ENCODE data around the gene CALML5.
"Not testable (repeated sequence)": the region's sequence is repeated elsewhere in the genome, so short reads cannot be mapped to it uniquely, and the experiment has no call there.

Gene CALML5

DNA sequence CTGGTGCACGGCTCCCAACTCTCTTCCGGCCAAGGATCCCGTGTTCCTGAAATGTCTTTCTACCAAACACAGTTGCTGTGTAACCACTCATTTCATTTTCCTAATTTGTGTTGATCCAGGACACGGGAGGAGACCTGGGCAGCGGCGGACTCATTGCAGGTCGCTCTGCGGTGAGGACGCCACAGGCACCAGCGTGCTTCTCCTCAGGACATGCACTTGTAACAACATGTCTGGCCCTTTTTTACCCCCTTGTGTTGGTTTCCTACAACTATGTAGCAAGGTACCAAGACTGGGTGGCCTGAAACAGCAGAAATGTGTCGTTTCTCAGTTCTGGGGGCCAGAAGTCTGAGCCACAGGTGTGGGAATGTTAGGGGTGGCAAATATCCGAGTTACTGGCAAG lies 18.2 kb downstream of the CALML5 start:
- DNase-seq (ENCODE audit: low spot score), result no peak

DNA sequence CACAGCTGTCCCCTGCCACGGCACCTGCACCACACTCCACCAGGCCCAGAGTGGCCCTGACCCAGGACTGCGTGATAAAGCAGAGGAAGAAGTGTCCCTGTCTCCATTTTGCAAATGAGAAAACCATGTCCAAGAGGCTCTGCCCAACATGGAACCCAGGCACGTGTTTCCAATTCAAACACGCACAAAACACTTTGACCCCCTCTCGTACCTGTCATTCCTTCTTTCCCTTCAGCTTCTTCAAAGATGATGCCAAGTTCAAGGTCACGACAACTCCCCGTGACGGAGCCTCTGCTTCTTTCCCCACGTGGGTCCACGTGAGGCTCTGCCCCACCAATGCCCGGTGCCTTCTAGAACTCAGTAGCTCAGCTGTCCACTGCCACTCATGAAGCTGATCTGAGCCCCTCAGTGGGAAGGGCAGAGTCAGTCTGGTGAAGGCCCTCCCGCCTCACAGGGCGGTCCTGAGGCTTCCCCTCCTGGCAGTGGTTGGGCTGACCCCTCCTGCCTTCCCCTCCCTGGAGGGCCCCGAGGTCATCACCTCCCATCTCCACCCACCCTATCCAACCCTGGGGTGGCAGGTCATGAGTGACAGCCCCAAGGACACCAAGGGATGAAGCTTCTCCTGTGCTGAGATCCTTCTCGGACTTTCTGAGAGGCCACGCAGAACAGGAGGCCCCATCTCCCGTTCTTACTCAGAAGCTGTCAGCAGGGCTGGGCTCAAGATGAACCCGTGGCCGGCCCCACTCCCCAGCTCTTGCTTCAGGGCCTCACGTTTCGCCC lies 19.0 kb downstream of the CALML5 start:
- no peak for DNase-seq (ENCODE audit: low spot score)

DNA sequence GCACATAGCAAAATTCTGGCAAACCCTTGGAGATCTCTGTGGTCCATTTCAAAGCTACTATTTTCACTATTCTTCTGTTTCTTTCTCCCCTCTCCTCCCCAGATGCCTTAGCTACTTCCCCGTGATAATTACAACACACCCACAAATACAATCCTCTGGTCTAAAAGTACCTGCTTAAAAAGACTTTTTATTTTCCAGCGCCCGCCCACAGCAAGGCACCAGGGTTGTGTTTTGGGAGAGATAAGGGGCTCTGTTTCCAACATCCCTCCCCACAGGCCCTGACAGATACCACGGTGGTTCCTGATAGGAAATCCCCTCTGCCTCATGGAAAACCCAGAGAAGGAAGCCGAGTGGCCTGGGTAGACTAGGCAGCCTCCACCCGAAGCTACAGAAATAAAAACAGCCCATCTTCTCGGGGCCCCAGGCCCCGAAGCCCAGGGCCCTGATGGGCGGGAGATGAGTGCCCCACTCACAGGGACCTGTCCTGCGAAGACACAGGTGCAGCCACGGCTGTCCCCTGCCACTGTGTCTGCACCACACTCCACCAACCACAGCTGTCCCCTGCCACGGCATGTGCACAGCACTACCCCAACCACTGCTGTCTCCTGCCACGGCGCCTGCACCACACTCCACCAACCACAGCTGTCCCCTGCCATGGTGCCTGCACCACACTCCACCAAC lies 19.7 kb downstream of the CALML5 start:
- no peak for DNase-seq (ENCODE audit: low spot score)

DNA sequence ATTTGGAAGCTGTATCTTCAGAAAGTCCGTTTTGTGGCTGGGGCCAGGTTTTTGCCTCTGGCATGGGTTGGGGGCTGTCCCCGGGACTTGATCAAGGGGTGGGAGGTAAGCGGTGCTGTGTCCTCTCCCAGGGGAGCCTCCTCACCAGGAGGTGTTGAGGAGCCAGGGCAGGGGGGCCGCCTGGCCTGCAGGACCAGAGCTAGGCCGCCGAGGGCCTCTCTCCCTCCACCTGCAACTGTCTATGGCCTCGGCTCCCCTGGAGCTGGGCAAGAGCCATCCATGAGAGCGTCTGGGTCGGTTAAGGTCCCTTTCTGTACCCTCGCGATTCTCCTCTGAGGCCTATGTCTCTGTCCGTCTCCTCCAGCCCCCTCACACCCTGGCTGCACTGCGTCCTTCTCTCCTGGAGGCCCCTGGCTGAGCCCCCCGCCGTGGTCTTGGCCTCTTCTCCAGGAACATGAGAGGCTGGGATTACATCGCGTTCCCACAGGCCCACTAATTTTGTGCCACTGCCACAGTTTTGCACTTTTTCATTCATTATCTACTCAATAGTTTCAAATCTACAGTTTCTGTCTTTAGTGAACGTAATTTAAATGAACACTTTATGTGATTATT lies 20.6 kb downstream of the CALML5 start:
- no peak for DNase-seq (ENCODE audit: low spot score)

DNA sequence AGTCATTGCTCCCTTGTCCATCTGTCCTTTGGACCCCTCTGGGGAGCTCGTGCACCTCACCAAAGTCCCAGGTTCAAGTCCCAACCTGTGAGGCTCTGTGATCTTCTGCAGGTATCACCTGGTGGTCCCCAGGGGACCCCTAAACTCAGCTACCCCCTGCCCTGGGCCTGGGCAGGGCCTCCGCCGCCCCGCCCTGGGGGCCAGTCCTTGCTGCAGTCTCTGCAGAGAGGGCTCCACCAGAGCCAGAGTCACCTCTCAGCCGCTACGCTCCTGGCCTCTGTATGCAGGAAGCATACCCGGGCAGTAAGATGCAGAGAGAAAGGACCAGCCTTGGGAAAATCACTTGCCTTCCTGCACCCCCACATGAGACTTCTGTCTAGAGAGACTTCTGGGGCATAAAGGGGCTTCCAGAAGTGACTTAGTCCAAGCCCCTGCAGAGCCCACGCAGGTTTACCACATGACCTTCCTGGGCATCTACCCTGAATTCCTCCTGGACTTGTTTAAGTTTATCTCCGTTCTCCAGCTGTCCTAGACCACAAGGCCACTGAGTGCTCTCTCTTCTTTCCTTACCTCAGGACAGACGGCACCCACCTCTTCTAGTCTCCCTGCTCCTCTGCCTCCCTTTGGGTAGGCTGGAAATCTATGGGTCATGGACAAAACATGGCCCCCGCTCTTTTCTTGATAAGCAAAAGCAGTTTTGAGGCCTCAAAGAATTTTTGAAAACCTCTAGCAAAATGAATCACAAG lies 21.2 kb downstream of the CALML5 start:
- no peak for DNase-seq (ENCODE audit: low spot score)

DNA sequence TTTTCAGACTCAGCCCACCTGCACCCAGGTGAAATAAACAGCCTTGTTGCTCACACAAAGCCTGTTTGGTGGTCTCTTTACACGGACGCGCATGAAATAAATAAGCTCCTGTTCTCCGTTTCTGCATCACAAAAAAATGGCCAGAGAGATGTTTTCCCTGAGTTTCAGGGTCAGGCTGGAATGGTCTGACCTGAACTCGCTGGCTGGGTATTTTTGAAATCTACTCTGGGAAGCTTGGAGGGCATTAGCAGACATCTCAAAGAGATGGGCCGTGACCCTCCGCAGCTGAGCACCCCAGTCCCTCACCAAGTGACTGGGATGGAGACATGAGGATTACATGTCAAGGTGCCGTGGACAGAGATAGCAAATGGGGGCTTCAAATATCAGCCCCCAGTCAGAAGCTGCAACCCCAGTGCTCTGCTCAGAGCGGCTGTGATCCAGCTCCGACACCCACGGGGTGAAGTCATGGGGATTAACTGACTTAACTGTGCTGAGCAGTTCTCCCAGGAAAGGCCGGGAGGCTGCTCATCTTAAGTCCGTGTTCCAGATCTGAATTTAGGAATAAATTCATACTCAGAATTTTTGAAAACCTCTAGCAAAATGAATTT lies 22.3 kb downstream of the CALML5 start:
- DNase-seq (ENCODE audit: low spot score), result no peak

DNA sequence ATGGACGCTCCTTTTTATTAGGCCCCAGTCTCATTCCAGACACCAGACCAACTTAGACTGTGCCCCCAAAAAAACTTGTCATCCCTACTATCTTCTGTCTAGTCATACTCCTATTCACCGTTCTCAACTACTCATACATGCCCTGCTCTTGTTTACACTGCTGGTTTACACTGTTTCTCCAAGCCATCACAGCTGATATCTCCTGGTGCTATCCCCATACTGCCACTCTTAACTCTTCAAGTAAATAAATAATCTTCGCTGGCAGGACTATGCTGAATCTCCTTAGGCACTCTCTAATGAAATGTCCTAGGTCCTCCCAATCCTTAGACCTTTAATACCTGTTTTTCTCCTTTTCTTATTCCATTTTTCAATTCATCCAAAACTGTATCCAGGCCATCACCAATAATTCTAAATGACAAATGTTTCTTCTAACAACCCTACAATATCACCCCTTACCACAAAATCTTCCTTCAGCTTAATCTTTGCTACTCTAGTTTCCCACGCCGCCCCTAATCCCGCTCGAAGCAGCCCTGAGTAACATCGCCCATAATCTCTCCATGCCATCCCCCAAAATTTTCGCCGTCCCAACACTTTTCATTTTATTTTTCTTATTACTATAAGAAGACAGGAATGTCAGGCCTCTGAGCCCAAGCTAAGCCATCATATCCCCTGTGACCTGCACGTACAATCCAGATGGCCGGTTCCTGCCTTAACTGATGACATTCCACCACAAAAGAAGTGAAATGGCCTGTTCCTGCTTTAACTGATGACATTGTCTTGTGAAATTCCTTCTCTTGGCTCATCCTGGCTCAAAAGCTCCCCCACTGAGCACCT lies 23.2 kb downstream of the CALML5 start:
- DNase-seq (ENCODE audit: low spot score), result not testable (repeated sequence)

DNA sequence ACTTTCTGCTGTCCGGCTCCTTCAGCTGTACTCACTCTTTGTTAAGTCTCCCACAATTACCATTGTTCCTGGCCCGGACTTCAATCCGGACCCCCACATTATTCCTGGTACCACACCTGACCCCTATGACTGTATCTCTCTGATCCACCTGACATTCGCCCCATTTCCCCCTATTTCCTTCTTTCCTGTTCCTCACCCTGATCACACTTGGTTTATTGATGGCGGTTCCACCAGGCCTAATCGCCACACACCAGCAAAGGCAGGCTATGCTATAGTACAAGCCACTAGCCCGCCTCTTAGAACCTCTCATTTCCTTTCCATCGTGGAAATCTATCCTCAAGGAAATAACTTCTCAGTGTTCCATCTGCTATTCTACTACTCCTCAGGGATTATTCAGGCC lies 24.3 kb downstream of the CALML5 start:
- not testable (repeated sequence) for DNase-seq (ENCODE audit: low spot score)

DNA sequence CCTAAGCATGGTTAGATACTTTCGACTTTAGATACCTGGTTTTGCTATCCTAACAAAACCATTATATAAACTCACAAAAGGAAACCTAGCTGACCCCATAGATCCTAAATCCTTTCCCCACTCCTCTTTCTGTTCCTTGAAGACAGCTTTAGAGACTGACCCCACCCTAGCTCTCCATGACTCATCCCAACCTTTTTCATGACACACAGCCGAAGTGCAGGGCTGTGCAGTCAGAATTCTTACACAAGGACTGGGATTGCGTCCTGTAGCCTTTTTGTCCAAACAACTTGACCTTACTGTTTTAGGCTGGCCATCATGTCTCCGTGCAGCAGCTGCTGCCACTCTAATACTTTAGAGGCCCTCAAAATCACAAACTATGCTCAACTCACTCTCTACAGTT lies 24.7 kb downstream of the CALML5 start:
- DNase-seq (ENCODE audit: low spot score), result not testable (repeated sequence)

DNA sequence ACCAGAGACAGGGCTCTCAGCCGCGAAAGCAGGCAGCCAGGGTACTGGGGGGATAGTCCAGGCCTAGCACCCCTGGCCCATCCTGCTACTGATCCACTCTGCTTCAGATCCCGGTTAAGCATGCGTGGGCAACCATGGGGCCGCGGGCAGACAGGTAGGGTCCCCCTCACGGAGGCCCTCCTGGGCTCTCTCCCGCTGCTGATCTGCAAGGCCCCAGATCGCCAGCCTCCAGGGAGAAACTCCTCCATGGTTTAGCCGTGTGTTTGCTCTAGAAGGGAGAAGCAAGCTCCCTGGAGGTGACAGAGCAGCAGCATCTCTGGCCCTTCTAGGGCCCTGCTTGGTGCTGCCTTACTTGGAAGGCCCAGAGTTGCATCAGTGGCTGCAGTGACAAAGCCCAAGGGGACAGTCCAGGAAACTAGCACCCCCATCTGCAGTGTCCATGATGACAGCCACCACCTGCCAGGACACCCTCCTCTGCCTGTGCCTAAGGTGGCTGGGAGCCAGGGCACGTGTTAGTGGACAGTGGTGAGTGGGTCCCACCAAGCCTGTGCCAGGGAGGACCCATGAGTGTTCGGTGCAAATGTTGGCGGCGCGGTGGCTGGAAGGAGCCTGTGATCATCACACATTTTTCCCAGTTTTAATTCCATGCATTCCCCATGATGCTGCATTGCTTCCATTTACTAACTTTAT lies 29.2 kb downstream of the CALML5 start:
- DNase-seq (ENCODE audit: low spot score), result no peak

DNA sequence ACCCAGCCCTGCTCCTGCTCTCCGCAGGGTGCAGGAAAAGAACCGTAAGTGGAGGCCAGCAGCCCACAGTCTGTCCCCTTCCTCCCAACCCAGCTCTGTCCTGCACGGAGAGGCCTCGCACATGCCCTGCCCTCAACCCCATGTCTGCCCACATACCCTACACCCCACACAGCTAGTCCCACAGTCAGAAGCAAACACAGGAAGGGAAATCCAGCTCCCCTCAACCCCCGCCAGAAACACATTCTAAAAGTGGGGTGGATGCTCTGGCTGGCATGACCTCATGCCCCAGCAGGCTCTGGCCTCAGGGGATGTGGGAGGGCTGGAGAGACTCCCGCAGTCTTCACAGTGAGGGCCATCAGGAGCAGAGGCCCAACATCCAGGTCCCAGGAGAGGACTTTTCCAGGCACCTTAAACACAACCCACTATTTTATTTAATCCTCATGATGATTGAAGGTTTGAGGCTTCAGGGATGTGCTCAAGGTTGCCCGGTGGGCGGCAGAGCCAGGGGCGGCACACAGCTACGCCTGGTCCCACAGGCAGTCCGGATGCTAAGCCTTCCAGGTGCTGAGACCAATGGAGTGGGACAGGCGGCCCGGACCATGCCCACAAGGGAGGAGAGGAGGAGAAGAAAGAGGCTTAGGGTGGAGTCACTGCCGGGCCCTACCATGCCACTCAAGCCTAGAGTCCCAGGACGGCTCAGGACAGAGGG lies 29.9 kb downstream of the CALML5 start:
- DNase-seq (ENCODE audit: low spot score), result no peak

DNA sequence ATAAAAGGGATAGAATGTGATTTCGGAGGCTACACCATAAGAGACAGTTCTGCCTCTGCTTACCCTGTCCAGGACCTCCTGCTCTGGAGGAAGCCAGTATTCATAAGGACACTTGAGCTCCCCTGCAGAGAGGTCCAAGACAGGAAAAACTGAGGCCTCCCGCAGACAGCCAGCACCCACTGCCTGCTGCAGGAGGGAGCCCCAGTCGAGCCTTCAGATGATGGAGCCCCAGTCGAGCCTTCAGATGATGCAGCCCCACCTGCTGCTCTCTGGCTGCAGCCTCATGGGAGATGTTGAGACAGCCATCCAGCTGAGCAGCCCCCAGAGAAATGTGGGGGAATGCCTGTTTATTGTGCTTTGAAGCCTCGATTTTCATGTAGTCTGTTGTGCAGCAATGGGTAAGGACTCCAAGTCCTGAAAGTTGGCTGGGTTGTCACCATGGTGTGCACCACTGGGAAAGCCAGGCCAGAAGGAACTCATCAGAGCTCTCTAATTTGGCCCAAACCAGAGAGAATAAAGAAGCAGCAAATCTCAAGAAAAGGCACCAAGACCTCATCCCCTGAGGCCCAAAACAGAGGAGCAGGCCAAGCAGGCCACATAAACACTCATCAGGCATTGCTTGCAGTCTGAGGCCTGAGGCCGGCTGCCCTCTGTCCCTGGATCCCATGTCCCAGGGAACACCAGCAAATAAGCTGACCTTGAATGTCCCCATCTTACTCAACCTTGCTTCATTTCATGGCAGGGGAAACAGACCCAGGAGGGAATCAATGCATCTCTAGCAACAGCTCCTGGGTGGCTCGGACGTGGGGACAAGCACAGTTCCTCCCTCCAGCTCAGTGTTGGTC lies 30.9 kb downstream of the CALML5 start:
- DNase-seq (ENCODE audit: low spot score), result no peak

DNA sequence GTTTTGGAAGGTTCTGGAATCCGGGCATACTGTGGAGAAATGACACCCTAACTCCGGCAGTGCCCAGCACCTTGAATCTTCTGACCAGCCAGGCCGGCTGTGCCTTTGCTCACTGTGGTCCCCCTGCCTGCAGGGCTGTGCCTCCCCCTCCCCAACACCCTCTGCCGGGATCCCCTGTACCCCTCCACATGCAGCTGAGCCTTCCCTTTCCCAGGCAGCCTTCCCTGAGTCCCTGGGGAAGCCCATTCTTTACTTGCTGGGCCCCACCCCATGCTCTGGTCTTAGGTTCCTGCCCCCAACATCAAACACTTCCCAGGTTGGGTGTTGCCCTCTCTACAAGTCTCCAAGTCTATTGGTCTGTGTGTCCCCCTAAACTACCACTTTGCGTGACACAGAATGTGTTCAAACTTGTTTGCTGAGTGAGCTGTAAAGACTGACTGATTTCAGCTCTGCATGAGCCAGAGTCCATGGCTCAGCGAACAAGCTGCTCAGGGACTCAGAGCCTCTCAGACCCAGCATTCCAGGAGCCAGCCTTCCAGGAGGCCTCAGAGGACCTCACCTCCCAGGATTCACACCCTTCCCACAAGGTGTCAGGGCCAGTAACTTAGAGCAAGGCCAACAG lies 31.6 kb downstream of the CALML5 start:
- DNase-seq (ENCODE audit: low spot score), result no peak

DNA sequence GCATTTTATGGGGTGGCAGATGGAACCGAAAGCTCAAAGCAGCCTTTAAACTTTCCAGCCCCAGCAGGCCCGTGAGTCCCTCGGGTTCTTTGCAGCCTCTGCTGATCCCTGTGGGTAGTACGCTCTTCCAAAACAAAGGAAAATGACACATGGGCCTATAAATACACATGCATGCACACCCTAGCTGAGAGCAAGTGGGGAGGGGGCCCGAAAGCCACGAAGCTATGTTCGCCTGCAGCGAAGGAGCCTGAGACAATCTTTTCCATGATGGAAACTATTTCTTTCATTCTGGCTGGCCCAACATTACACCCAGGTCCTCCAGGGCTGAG lies 32.2 kb downstream of the CALML5 start:
- DNase-seq (ENCODE audit: low spot score), result no peak

DNA sequence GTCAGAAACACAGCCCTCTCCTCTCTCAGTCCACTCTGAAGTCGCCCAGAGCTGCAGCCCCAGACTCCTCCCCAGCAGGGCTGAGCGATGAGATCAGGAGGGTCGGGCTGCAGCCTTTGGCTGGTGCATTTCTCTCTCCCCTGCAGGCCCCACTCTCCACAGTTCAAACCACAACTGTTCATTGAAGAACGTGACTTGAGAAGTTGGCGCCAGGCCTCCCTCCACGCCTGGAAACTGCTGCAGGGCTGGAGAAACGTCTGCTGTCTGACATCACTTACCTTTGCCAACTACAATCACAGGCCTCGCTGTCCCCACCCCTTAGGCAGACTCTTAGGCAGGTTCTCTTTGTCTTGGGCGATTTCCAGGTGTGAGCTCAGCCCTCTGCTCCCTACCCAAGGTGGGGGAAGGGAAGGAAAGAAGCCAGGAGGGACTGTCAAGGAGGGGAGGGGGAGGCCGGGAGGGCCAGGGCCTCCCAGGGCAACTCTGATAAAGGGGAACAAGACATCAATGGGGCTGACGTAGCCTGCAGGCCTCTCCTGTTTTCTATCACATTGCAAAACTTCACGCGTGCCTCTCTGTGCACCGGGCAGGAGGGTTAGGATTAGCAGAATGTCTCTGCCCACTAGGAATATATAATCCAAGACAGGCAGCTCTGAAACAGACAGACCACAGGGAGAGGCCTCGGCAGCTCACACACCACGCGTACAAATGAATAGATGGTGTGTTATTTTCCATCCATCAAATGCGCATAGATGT lies 32.7 kb downstream of the CALML5 start:
- DNase-seq (ENCODE audit: low spot score), result no peak

DNA sequence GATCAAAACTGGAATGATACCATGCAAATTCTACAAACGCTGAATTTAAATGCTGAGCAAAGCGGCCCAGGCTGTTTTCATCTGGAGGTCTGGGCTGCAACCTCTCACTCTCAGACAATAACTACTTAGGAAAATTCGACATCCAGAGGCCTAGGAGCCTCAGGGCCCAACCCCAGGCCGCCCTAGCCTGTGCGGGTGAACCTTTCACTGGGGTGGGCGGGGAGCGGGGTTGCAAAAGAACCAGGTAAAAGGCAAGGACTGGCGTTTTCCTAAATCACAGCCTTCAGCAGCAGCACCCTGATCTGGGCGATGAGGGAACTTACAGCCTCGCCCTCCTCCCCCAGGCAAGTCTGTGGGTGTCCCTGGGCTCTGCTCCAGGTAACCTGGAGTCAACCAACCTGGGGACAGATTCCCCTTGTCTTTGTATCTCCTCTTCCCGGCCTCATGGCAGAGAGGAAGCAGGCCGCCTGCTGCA lies 33.4 kb downstream of the CALML5 start:
- no peak for DNase-seq (ENCODE audit: low spot score)

DNA sequence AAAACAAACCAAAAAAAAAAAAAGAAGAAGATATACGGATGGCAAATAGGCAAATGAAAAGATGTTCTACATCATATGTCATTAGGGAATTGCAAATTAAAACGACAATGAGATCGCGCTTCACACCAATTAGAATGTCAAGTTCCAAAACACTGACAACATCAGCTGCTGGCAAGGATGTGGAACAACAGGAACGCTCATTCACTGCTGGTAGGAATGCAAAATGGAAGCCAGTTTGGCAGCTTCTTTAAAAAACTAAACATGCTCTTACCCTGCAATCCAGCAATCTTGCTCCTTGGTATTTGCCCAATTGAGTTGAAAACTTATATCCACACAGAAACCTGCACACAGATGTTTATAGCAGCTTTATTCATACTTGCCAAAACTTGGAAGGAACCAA lies 34.8 kb downstream of the CALML5 start:
- DNase-seq (ENCODE audit: low spot score), result no peak

DNA sequence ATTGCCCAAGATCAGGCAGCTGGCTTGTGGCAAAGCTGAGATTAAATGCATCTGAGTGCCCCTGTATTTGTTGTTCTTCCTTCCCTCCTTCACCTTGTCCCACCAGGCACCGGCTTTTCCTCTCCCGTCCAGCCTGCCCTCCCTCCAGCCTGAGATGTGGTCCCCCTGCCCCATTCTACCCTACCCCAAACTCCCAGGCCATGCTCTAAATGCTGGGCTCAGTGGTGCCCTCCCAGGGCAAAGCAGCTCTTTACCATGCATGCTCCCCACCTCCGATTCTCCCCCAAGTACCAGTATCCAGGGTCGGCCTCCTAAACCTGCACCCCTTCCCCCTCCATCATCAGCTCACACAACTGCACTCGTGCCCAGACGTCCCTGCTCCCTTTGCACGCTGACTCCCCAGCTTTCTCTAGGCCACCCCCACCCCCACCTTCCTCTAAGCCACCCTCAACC lies 36.5 kb downstream of the CALML5 start:
- DNase-seq (ENCODE audit: low spot score), result no peak

Data from CD4-positive, alpha-beta T cell treated with Interleukin-2 at 100 ng/mL for 4 hours (primary cell).